ENCODE measurements around the gene CDH20. TPM values are rescaled to one million over a fixed set of nuclear protein-coding genes. Genes with fewer than 3 reads are reported as not detected.

Gene CDH20
- total RNA-seq, 1 donor: not detected

- H3K4me1 ChIP-seq (ENCODE audit: insufficient read depth, low read length): no peaks in the 10 kb centered on the region
- H3K9me3 ChIP-seq (ENCODE audit: low read depth, low read length): no peaks in the 10 kb centered on the region
- H3K4me3 ChIP-seq (ENCODE audit: insufficient read depth, low read length): no peak overlapping the region
- H4K20me1 ChIP-seq (ENCODE audit: insufficient read depth, low read length): no peaks in the 10 kb centered on the region
- no peaks in the 10 kb centered on the region for H3K36me3 ChIP-seq (ENCODE audit: insufficient read depth, low read length)
- no peak for DNase-seq (ENCODE audit: insufficient read length, low spot score, missing footprints)
- no peak overlapping the region for H3K27ac ChIP-seq (ENCODE audit: low read depth, low read length)
- H2AFZ ChIP-seq (ENCODE audit: low read length): no peak overlapping the region
- H3K4me2 ChIP-seq (ENCODE audit: insufficient read depth, low read length): no peak overlapping the region
- no peak for TF ChIP-seq CTCF (IDR thresholded peaks at IDR 0.05; ENCODE audit: extremely low read depth, low read depth, low read length)
- H3K79me2 ChIP-seq (ENCODE audit: insufficient read depth, low read length): no peaks in the 10 kb centered on the region
- no peaks in the 10 kb centered on the region for H3K27me3 ChIP-seq (ENCODE audit: insufficient read depth, low read length)
Observed at GRCh38 chr18:61414086-61414485, 80.9 kb downstream of the CDH20 start.

- Histone ChIP-seq H2AFZ (ENCODE audit: low read length) (no peak overlapping the region), H3K9me3 (ENCODE audit: low read depth, low read length) (no peaks in the 10 kb centered on the region), H4K20me1 (ENCODE audit: insufficient read depth, low read length) (no peaks in the 10 kb centered on the region), H3K4me1 (ENCODE audit: insufficient read depth, low read length) (no peaks in the 10 kb centered on the region), H3K27me3 (ENCODE audit: insufficient read depth, low read length) (no peaks in the 10 kb centered on the region), H3K27ac (ENCODE audit: low read depth, low read length) (no peak overlapping the region), H3K79me2 (ENCODE audit: insufficient read depth, low read length) (no peaks in the 10 kb centered on the region), H3K4me2 (ENCODE audit: insufficient read depth, low read length) (no peak overlapping the region), H3K4me3 (ENCODE audit: insufficient read depth, low read length) (no peak overlapping the region), H3K36me3 (ENCODE audit: insufficient read depth, low read length) (no peaks in the 10 kb centered on the region)
- no peak for TF ChIP-seq CTCF (IDR thresholded peaks at IDR 0.05; ENCODE audit: extremely low read depth, low read depth, low read length)
- DNase-seq (ENCODE audit: insufficient read length, low spot score, missing footprints): no peak
Observed at GRCh38 chr18:61419763-61420162, 86.5 kb downstream of the CDH20 start.

- H3K27me3 ChIP-seq (ENCODE audit: insufficient read depth, low read length): no peaks in the 10 kb centered on the region
- no peaks in the 10 kb centered on the region for H3K4me1 ChIP-seq (ENCODE audit: insufficient read depth, low read length)
- DNase-seq (ENCODE audit: insufficient read length, low spot score, missing footprints): no peak
- no peaks in the 10 kb centered on the region for H4K20me1 ChIP-seq (ENCODE audit: insufficient read depth, low read length)
- H2AFZ ChIP-seq (ENCODE audit: low read length): no peak overlapping the region
- no peak overlapping the region for H3K4me2 ChIP-seq (ENCODE audit: insufficient read depth, low read length)
- H3K4me3 ChIP-seq (ENCODE audit: insufficient read depth, low read length): no peak overlapping the region
- no peaks in the 10 kb centered on the region for H3K36me3 ChIP-seq (ENCODE audit: insufficient read depth, low read length)
- no peaks in the 10 kb centered on the region for H3K9me3 ChIP-seq (ENCODE audit: low read depth, low read length)
- no peak for TF ChIP-seq CTCF (IDR thresholded peaks at IDR 0.05; ENCODE audit: extremely low read depth, low read depth, low read length)
- H3K27ac ChIP-seq (ENCODE audit: low read depth, low read length): no peak overlapping the region
- H3K79me2 ChIP-seq (ENCODE audit: insufficient read depth, low read length): no peaks in the 10 kb centered on the region
Observed at GRCh38 chr18:61420218-61420885, 87.1 kb downstream of the CDH20 start.

- Histone ChIP-seq H3K27ac (ENCODE audit: low read depth, low read length) (no peak overlapping the region), H4K20me1 (ENCODE audit: insufficient read depth, low read length) (no peaks in the 10 kb centered on the region), H3K27me3 (ENCODE audit: insufficient read depth, low read length) (no peaks in the 10 kb centered on the region), H3K4me1 (ENCODE audit: insufficient read depth, low read length) (no peaks in the 10 kb centered on the region), H3K79me2 (ENCODE audit: insufficient read depth, low read length) (no peaks in the 10 kb centered on the region), H3K9me3 (ENCODE audit: low read depth, low read length) (no peaks in the 10 kb centered on the region), H3K36me3 (ENCODE audit: insufficient read depth, low read length) (no peaks in the 10 kb centered on the region), H2AFZ (ENCODE audit: low read length) (no peak overlapping the region), H3K4me3 (ENCODE audit: insufficient read depth, low read length) (no peak overlapping the region), H3K4me2 (ENCODE audit: insufficient read depth, low read length) (no peak overlapping the region)
- DNase-seq (ENCODE audit: insufficient read length, low spot score, missing footprints): no peak
- TF ChIP-seq CTCF (IDR thresholded peaks at IDR 0.05; ENCODE audit: extremely low read depth, low read depth, low read length): no peak
Observed at GRCh38 chr18:61426492-61427053, 93.3 kb downstream of the CDH20 start.

Measured in osteoblast (primary cell).